GM10266 (cell line): ENCODE results near the gene OTOA.
A peak's percentile ranks its signal among the peaks of the same experiment; 100 is the strongest.

Source experiments
- DNase-seq: peaks from one replicate; pipeline ENCODE4 v3.0.0; 2012; ENCODE audit errors: extremely low spot score
- TF ChIP-seq, protein P1 (sequence below): IDR thresholded peaks from 2 replicates; pipeline ENCODE4 v1.5.1; 2012; ENCODE audit warnings: mild to moderate bottlenecking, low read depth; ENCODE audit not compliant: control insufficient read depth, insufficient read depth; ENCODE audit errors: missing control alignments

OTOA gene

DNA sequence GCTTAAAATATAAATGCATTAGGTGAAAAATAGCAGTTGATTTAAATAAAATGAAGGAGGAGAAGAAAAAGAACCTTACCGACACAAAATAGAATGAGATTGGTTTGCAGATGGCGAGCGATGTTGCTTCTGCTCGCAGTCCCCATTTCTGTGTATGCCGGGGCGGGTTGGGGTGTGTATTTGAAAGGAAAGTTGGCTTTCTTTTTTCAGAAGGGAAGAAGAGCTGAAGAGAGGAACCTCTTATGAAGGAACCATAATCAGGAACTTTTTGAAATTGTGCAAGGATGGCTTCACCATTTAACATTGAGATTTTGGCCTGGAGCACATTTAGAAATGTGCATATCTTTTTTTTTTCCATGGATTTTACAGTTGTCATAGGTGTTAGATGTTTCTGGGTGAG lies 11.3 kb upstream of the OTOA start, which contains the start of gene IGSF6:
Gene IGSF6 (minus strand): TSS at position 156 of the 400 bp plus-strand sequence. CDS start 10 bp downstream, at position 146.
- TF ChIP-seq, protein P1, sequence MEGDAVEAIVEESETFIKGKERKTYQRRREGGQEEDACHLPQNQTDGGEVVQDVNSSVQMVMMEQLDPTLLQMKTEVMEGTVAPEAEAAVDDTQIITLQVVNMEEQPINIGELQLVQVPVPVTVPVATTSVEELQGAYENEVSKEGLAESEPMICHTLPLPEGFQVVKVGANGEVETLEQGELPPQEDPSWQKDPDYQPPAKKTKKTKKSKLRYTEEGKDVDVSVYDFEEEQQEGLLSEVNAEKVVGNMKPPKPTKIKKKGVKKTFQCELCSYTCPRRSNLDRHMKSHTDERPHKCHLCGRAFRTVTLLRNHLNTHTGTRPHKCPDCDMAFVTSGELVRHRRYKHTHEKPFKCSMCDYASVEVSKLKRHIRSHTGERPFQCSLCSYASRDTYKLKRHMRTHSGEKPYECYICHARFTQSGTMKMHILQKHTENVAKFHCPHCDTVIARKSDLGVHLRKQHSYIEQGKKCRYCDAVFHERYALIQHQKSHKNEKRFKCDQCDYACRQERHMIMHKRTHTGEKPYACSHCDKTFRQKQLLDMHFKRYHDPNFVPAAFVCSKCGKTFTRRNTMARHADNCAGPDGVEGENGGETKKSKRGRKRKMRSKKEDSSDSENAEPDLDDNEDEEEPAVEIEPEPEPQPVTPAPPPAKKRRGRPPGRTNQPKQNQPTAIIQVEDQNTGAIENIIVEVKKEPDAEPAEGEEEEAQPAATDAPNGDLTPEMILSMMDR: no peak

DNA sequence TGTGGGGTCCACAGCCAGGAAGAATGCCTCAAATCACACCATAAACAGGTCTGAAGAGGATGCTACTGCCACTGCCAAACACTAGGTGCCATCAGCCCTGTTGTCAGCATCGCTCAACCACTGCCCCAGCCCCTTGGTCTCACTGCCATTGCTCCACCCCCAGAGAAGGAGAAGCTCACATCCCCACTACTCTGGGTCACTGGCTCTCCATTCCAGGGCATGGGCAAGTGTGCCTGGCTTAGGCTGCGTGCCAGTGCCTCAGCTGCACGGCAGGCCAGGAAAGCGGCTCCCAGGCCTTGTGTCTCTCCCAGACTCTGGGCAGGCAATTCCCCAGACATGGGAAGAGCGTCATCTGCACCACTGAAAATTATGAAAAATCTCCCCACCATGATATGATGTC lies 10.2 kb upstream of the OTOA start:
- no peak for DNase-seq
- TF ChIP-seq, protein P1: no peak

More for the DNA sequence above, 11.3 kb upstream of the OTOA start, which contains the start of gene IGSF6:
- DNase-seq: no peak

DNA sequence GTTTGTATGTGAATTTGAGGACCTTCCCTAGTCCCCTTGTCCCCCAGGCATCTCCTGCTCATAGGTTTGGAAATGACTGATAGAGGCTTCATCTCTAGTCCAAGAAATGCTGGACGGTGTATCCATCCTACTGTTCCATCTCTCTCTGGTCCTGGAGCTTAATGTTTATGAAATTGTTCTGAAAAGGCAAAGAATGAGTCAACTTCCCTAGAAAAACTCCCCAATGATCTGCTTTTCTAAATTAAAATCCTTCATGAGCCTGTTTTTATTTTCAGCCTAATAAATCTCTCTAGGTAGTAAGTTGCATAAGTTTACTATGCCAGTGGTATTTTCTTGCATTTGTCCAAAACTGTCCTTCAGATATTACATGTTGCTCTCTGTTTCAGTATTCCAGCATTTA lies 9.3 kb upstream of the OTOA start:
- no peak for DNase-seq
- TF ChIP-seq, protein P1: no peak

DNA sequence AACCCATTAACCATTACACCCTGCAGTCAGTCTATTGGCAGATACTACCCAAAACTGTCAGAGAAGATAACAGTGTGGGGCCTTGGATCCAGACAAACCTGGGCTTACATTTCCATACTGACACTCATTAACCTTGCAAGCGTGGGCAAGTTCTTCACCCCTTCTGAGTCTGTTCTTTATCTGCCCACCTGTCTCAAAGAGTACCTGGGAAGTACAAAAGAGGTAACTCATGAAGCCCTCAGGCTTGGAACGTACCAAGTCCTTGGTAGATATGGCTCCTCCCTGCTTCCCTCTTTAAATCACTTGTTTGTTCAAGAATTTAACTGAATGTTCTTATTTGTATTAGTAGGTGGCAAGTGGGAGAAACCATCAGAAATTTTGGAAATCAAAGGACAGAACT lies 8.9 kb upstream of the OTOA start:
- TF ChIP-seq, protein P1: no peak
- DNase-seq: no peak

DNA sequence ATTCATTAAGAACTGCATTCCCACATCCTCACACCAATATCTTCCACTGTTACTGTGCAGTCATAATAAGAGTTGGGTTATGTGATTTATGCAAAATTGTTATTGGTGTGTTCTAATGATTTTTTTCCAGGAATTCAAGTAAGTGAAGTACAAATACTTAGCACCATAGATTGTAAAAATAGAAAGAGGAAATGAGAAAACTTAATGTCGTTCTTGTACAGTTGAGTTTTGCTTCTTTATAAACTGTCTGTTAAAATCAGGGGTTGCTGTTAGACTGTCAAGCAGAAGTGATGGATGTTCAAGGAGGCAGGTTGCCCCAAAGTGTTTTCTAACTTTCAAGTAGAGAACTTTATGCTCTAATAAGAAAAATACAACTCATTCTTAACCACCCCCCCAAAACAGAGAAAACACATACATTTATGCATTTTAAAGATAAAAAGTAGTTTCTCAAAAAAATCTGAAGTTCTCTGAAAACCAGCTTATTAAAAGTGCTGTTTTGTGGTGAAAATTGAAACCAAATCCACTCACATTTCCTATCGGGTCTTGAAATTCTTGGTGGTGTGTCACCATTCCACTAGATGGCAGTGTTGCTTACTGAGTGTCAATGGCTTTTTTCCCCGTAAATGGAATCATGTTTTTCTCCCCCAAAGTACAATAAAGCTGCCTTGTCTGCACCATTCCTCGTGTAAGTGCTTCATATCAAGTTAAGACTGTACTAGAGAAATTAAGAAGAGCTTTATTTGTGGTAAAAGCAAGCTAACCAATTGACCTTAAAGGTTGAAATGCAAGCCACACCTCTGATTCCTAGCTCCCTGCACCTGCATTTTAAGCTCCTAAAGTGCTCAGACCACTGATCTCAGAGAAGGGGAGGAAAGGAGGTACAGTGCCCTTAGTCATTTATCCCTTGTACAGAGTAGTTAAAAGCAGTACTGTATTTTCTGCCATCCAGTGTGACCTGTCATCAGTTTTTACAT lies 6.7 kb upstream of the OTOA start:
- peak; percentile 61 for DNase-seq
- TF ChIP-seq, protein P1: peak; percentile 72

DNA sequence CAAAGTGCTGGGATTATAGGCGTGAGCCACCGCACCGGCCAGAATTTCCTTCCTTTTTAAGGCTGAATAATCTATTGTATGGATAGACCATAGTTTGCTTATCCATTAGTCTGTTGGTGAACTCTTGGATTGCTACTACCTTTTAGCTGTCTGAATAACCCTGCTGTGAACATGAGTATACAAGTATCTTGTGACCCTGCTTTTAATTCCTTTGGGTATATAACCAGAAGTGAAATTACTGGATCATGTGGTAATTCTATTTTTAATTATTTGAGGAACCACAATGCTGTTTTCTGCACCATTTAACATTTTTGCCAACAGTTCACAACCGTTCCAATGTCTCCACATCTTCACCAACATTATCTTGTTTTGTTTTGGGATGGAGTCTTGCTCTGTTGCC lies 4.6 kb upstream of the OTOA start:
- TF ChIP-seq, protein P1: no peak
- no peak for DNase-seq

DNA sequence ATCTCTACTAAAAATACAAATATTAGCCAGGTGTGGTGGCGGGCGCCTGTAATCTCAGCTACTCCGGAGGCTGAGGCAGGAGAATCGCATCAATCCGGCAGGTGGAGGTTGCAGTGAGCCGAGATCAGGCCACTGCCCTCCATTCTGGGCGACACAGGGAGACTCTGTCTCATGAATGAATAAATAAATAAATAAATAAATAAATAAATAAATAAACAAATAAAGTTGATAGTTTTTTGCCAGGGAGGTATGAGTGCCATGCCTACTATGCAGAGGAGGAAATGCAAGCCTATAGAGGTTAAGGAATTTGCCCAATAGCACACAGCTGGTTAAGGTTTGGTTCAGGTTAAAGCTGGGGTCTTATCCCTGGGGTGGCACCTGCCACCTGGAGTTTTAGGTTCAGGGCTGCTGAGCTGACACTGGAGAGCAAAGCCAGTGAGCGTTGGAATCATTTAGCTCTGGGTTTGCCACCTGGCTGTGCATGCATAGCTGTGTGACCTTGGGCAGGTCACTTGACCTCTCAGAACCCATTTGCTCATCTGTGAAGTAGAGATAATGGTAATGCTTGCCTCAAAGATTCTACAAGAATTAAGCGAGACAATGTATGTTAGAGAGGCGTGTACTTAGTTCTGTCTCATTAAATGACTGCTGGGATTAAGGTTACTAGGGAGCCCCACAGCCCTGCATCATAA lies 1.2 kb downstream of the OTOA start:
- DNase-seq: no peak
- TF ChIP-seq, protein P1: no peak
